GM12878 (cell line): ENCODE results near the gene NFYC. TPM values are rescaled to one million over a fixed set of nuclear protein-coding genes. Genes with fewer than 3 reads are reported as not detected.

Experiments used
- ATF7 ChIP-seq: fragments of 450-650 bp; IDR thresholded peaks from 2 replicates; pipeline ENCODE4 v1.6.1; 2016; ENCODE audit warnings: low read depth, mild to moderate bottlenecking
- BMI1 ChIP-seq: fragments of 450-650 bp; IDR thresholded peaks from 2 replicates; pipeline ENCODE4 v1.6.1; 2016; ENCODE audit warnings: mild to moderate bottlenecking, moderate library complexity, borderline replicate concordance
- CBX3 ChIP-seq: fragments of 200-600 bp; sonication (generic); IDR thresholded peaks from 2 replicates; pipeline ENCODE4 v1.6.1; 2016; ENCODE audit warnings: low read depth, borderline replicate concordance
- CEBPZ ChIP-seq: fragments of 150-350 bp; IDR thresholded peaks from 2 replicates; pipeline ENCODE4 v1.6.1; 2016; ENCODE audit warnings: low read depth, low read length
- CHD1 ChIP-seq: IDR thresholded peaks from 2 replicates; pipeline ENCODE4 v1.6.1; 2012; ENCODE audit warnings: low read depth, low read length, improper control_type of control experiment
- EP300 ChIP-seq, 2 experiments: fragments of 150-350 bp in 1 of 2; IDR thresholded peaks; 2 replicates each; pipeline ENCODE4 v1.6.1; 2011 to 2012; ENCODE audit warnings: low read depth in 2 of 2, low read length in 2 of 2, borderline replicate concordance in 1 of 2, improper control_type of control experiment in 1 of 2, inconsistent platforms in 1 of 2; ENCODE audit not compliant: control insufficient read depth in 1 of 2
- GATAD2B ChIP-seq: fragments of 450-650 bp; conservative IDR thresholded peaks from 2 replicates; pipeline ENCODE4 v1.6.1; 2017; ENCODE audit warnings: low read depth, mild to moderate bottlenecking, moderate library complexity
- IKZF1 ChIP-seq: fragments of 450-650 bp; conservative IDR thresholded peaks from 2 replicates; pipeline ENCODE4 v1.6.1; 2017; ENCODE audit warnings: antibody characterized with exemption, mild to moderate bottlenecking
- JUND ChIP-seq: IDR thresholded peaks from 2 replicates; pipeline ENCODE4 v1.6.1; 2012; ENCODE audit warnings: low read depth, mild to moderate bottlenecking, low read length, improper control_type of control experiment, moderate library complexity
- MAX ChIP-seq: IDR thresholded peaks from 2 replicates; pipeline ENCODE4 v1.6.1; 2012; ENCODE audit warnings: low read depth, low read length, improper control_type of control experiment
- NFYB ChIP-seq: IDR thresholded peaks from 2 replicates; pipeline ENCODE4 v1.6.1; 2011; ENCODE audit warnings: low read depth, mild to moderate bottlenecking, low read length, improper control_type of control experiment, moderate library complexity; ENCODE audit not compliant: insufficient read depth
- POLR2AphosphoS5 ChIP-seq: IDR thresholded peaks from 2 replicates; pipeline ENCODE4 v1.6.1; 2011; ENCODE audit warnings: mild to moderate bottlenecking, low read length, inconsistent platforms
- RAD51 ChIP-seq: fragments of 450-650 bp; IDR thresholded peaks from 2 replicates; pipeline ENCODE4 v1.6.1; 2016; ENCODE audit warnings: moderate library complexity, mild to moderate bottlenecking, inconsistent platforms
- SIN3A ChIP-seq: IDR thresholded peaks from 2 replicates; pipeline ENCODE4 v1.6.1; 2012; ENCODE audit warnings: low read depth, low read length, improper control_type of control experiment
- STAT1 ChIP-seq: fragments of 450-650 bp; conservative IDR thresholded peaks from 2 replicates; pipeline ENCODE4 v1.6.1; 2014; ENCODE audit warnings: antibody characterized with exemption, mild to moderate bottlenecking
- SUZ12 ChIP-seq: fragments of 200-600 bp; sonication (generic); IDR thresholded peaks from one replicate; pipeline ENCODE4 v1.6.1; 2018; ENCODE audit warnings: antibody characterized with exemption, mild to moderate bottlenecking; ENCODE audit not compliant: unreplicated experiment
- USF1 ChIP-seq: IDR thresholded peaks from 2 replicates; pipeline ENCODE4 v1.6.1; 2011; ENCODE audit warnings: borderline replicate concordance, low read depth, mild to moderate bottlenecking, moderate library complexity, mixed read lengths, low read length; ENCODE audit not compliant: insufficient read depth; ENCODE audit errors: extremely low read length
- ZNF592 ChIP-seq: fragments of 450-650 bp; IDR thresholded peaks from 2 replicates; pipeline ENCODE4 v1.6.1; 2017; ENCODE audit warnings: mild to moderate bottlenecking, moderate library complexity
- ZNF622 ChIP-seq: fragments of 450-650 bp; IDR thresholded peaks from 2 replicates; pipeline ENCODE4 v1.6.1; 2017; ENCODE audit warnings: mild to moderate bottlenecking, inconsistent platforms
- polyA plus RNA-seq, 11 experiments: library from polyadenylated mRNA; depleted of rRNA in 4 of 11; unstranded in 6 of 11; stranded (reverse) in 5 of 11; fragments of >200 nt; fragmentation: Nextera tagmentation in 4 of 11; fragmentation: Illumina TruSeq in 1 of 11; extraction: Ambion mirVana in 4 of 11; extraction: Trizol in 1 of 11; gene quantifications; 1 replicate in 1 of 11; 2 replicates in 10 of 11; pipeline versions ENCODE4 v1.2.1 to v1.2.3, GENCODE V29; 2011 to 2016; ENCODE audit warnings: inconsistent platforms in 2 of 11, missing spikeins in 2 of 11, low read depth in 1 of 11
- total RNA-seq, 4 experiments: library from RNA; depleted of rRNA in 3 of 4; stranded (reverse); fragments of >200 nt in 3 of 4; fragmentation: Illumina TruSeq in 1 of 4; extraction: Trizol in 1 of 4; gene quantifications; 2 replicates each; pipeline versions ENCODE4 v1.2.1 to v1.2.3, GENCODE V29; 2013 to 2021

The NFYC gene
- total and polyA plus RNA-seq, 10 of the 15 experiments (the other 5 are each of a cell fraction or from before 2014, with no cell fraction given) = 4.3 to 84.2 (median 58.3) TPM

GRCh38 chr1:40709100-40709801, 17.7 kb downstream of the NFYC start (continued):
- TF ChIP-seq NFYB (peak; percentile 100), SUZ12 (no peak), STAT1 (no peak), CEBPZ (peak; percentile 48; the same call in 1 of the 2 replicates), JUND (no peak), BMI1 (no peak), USF1 (no peak), ZNF622 (peak; percentile 87), ZNF592 (no peak), MAX (0 out of 2 replicates have a peak, but pooled peaks have one; percentile 32), RAD51 (no peak), IKZF1 (no peak), EP300 (IDR thresholded peaks at IDR 0.05; ENCODE audit: borderline replicate concordance in 1 of 2, control insufficient read depth in 1 of 2, low read depth in 2 of 2, low read length in 2 of 2) (no peak), SIN3A (peak; percentile 53; the same call in 1 of the 2 replicates), GATAD2B (no peak), CHD1 (0 out of 2 replicates have a peak, but pooled peaks have one; percentile 48), CBX3 (no peak), ATF7 (peak; percentile 92), POLR2AphosphoS5 (peak; percentile 62; the same call in 1 of the 2 replicates)
